Transverse colon (tissue), 4 donors: ENCODE measurements around the gene CYP4F11. TPM values are rescaled to one million over a fixed set of nuclear protein-coding genes. Genes with fewer than 3 reads are reported as not detected.
"Not testable (repeated sequence)": the region's sequence is repeated elsewhere in the genome, so short reads cannot be mapped to it uniquely, and the experiment has no call there.

Experiments
- DNase-seq: peaks from one replicate; pipeline ENCODE4 v3.0.0-alpha.2; 2019
- H3K27ac ChIP-seq, 4 donors: fragments of 200-600 bp; sonication (generic); 2 replicates each; pipeline ENCODE4 v1.5.1; 2016 to 2018; ENCODE audit warnings: inconsistent platforms in 4 of 4
- H3K27me3 ChIP-seq: fragments of 200-600 bp; sonication (generic); 2 replicates; pipeline ENCODE4 v1.5.1; 2017; ENCODE audit warnings: inconsistent platforms
- H3K36me3 ChIP-seq, 4 donors: fragments of 200-600 bp; sonication (generic); 2 replicates each; pipeline ENCODE4 v1.5.1; 2017 to 2019; ENCODE audit warnings: inconsistent platforms in 4 of 4
- H3K4me1 ChIP-seq, 4 donors: fragments of 200-600 bp; sonication (generic); 2 replicates each; pipeline ENCODE4 v1.5.1; 2017 to 2020; ENCODE audit warnings: inconsistent platforms in 4 of 4
- H3K4me3 ChIP-seq, 4 donors: fragments of 200-600 bp; sonication (generic); 1 replicate in 1 of 4; 2 replicates in 3 of 4; pipeline versions ENCODE4 v1.5.1 to v1.6.1; 2017 to 2019; ENCODE audit warnings: inconsistent platforms in 4 of 4
- H3K9me3 ChIP-seq, 2 donors: fragments of 200-600 bp; sonication (generic); 2 replicates each; pipeline ENCODE4 v1.5.1; 2017 to 2019; ENCODE audit warnings: inconsistent platforms in 2 of 2
- CTCF ChIP-seq, 5 experiments: fragments of 200-600 bp in 3 of 5; fragments of 450-650 bp in 2 of 5; sonication (generic) in 3 of 5; IDR thresholded peaks; 1 replicate in 2 of 5; 2 replicates in 3 of 5; pipeline ENCODE4 v1.5.1; 2016 to 2017; ENCODE audit warnings: antibody characterized with exemption in 5 of 5, inconsistent platforms in 3 of 5, mild to moderate bottlenecking in 2 of 5, moderate library complexity in 1 of 5
- EP300 ChIP-seq: sonication (generic); formaldehyde crosslinking; IDR thresholded peaks from one replicate; pipeline ENCODE4 v1.6.1; 2017; ENCODE audit warnings: antibody characterized with exemption, low read depth
- POLR2A ChIP-seq: fragments of 450-650 bp; IDR thresholded peaks from one replicate; pipeline ENCODE4 v1.6.1; 2016; ENCODE audit warnings: antibody characterized with exemption, mild to moderate bottlenecking, moderate library complexity
- POLR2AphosphoS5 ChIP-seq, 3 donors: sonication (generic); formaldehyde crosslinking; IDR thresholded peaks; one replicate each; pipeline ENCODE4 v1.6.1; 2016; ENCODE audit warnings: antibody characterized with exemption in 3 of 3
- WGBS, 2 donors: methylation state at CpG; one replicate each; pipeline ENCODE4 v1.1.5; 2018; ENCODE audit warnings: low coverage in 1 of 2; 5-methylcytosine and 5-hydroxymethylcytosine counted together
- in situ Hi-C, 4 donors: fragments of 200-750 bp; cut with MboI; loops; one replicate each; pipeline versions ENCODE4 v1.15.0 to v1.15.1; 2017; ENCODE audit warnings: low sequenced_read_pairs in 3 of 4, low pct_ligation_motif_present in 1 of 4, low pct_unique_long_range_greater_than_20kb in 1 of 4
- intact Hi-C: fragments of 100-400 bp; cut with DNase I; formaldehyde crosslinking; loops from one replicate; pipeline ENCODE4 v1.15.1; 2023; ENCODE audit warnings: low total_unique reads
- total RNA-seq, 4 donors: library from RNA; depleted of rRNA; stranded (reverse); fragments of >200 nt; gene quantifications; one replicate each; pipeline ENCODE4 v1.1.0, GENCODE V29; 2016

The CYP4F11 gene
- total RNA-seq, 4 donors from 2014 or later = 7.5 to 17.6 (median 10.5) TPM; not detected in 1

- in situ Hi-C loops = no loop called here
- Histone ChIP-seq H3K36me3 (no peaks in the 10 kb centered on the region), H3K27me3 (peaks cover 11% of the 10 kb centered on the region), H3K4me3 (no peak overlapping the region), H3K9me3 (no peaks in the 10 kb centered on the region), H3K4me1 (no peaks in the 10 kb centered on the region), H3K27ac (no peak overlapping the region)
- intact Hi-C loops = no loop called here
- 29 to 57% methylated on average over 3 to 5 of the region's 5 CpGs for WGBS, 2 donors
- no peak for DNase-seq
- TF ChIP-seq CTCF (IDR thresholded peaks at IDR 0.05) (no peak), EP300 (no peak), POLR2AphosphoS5 (IDR thresholded peaks at IDR 0.05) (no peak), POLR2A (no peak)
Measured at GRCh38 chr19:15974856-15975255, 40.5 kb upstream of the CYP4F11 start.

GRCh38 chr19:15972043-15972442 is 37.7 kb upstream of the CYP4F11 start:
- H3K27ac ChIP-seq, H3K4me1 ChIP-seq, H3K4me3 ChIP-seq, DNase-seq, H3K9me3 ChIP-seq, H3K36me3 ChIP-seq, intact Hi-C loops, in situ Hi-C loops, H3K27me3 ChIP-seq: not testable (repeated sequence)

- H3K36me3 ChIP-seq = no peaks in the 10 kb centered on the region
- no peaks in the 10 kb centered on the region for H3K9me3 ChIP-seq
- TF ChIP-seq POLR2A = no peak
- TF ChIP-seq CTCF (IDR thresholded peaks at IDR 0.05) = peak in 1 of 5 experiments; percentile 12
- WGBS, 2 donors = 20 to 37% methylated on average over 1 to 5 of the region's 5 CpGs
- H3K27ac ChIP-seq = no peak overlapping the region
- no peak overlapping the region for H3K4me3 ChIP-seq
- intact Hi-C loops = no loop called here
- in situ Hi-C loops = no loop called here
- no peaks in the 10 kb centered on the region for H3K4me1 ChIP-seq
- DNase-seq = no peak
- peaks cover 5% of the 10 kb centered on the region for H3K27me3 ChIP-seq
Measured at GRCh38 chr19:15971224-15971780, 37.0 kb upstream of the CYP4F11 start.

GRCh38 chr19:15964231-15964630 is 29.9 kb upstream of the CYP4F11 start:
- Histone ChIP-seq H3K27ac (no peak overlapping the region), H3K36me3 (no peaks in the 10 kb centered on the region), H3K4me1 (no peaks in the 10 kb centered on the region), H3K4me3 (no peak overlapping the region), H3K9me3 (no peaks in the 10 kb centered on the region), H3K27me3 (peaks cover 8% of the 10 kb centered on the region)
- TF ChIP-seq POLR2AphosphoS5 (IDR thresholded peaks at IDR 0.05) = no peak
- TF ChIP-seq EP300 = no peak
- no peak for TF ChIP-seq POLR2A
- TF ChIP-seq CTCF (IDR thresholded peaks at IDR 0.05) = no peak
- in situ Hi-C loops (no loop called here), intact Hi-C loops (no loop called here)
- 61% methylated on average over 2 of the region's 2 CpGs; no CpG with 5 or more reads in 1 of the 2 donors for WGBS, 2 donors
- no peak for DNase-seq

- TF ChIP-seq POLR2AphosphoS5 (IDR thresholded peaks at IDR 0.05) = no peak
- no peak for TF ChIP-seq POLR2A
- no peak for TF ChIP-seq CTCF (IDR thresholded peaks at IDR 0.05)
- no peak for TF ChIP-seq EP300
- intact Hi-C loops (no loop called here), in situ Hi-C loops (no loop called here)
- H3K36me3 ChIP-seq = no peaks in the 10 kb centered on the region
- no peak overlapping the region for H3K4me3 ChIP-seq
- DNase-seq = no peak
- peaks cover 15% of the 10 kb centered on the region for H3K27me3 ChIP-seq
- no peaks in the 10 kb centered on the region for H3K4me1 ChIP-seq
- WGBS, 2 donors = 70 to 100% methylated on average over 1 to 6 of the region's 6 CpGs
- no peaks in the 10 kb centered on the region for H3K9me3 ChIP-seq
- no peak overlapping the region for H3K27ac ChIP-seq
Measured at GRCh38 chr19:15962319-15962718, 28.0 kb upstream of the CYP4F11 start.
